RWPE2 (cell line): Measurements from ENCODE around the gene STK39.

Experiments
- ATAC-seq: fragments of 200-7000 bp; cut with Tn5 transposase; 3 replicates; pipeline ENCODE4 v1.9.1; 2021; ENCODE audit warnings: low read depth
- DNase-seq: peaks from one replicate; pipeline ENCODE4 v3.0.0-alpha.2; 2020; ENCODE audit warnings: low spot score
- H3K27ac ChIP-seq: fragments of 450-650 bp; 2 replicates; pipeline ENCODE4 v1.5.1; 2017; ENCODE audit warnings: mild to moderate bottlenecking; ENCODE audit not compliant: poor library complexity, severe bottlenecking
- H3K27me3 ChIP-seq: fragments of 250-450 bp; sonication (Bioruptor Pico); 2 replicates; pipeline ENCODE4 v1.5.1; 2021; ENCODE audit warnings: mild to moderate bottlenecking, moderate library complexity; ENCODE audit not compliant: insufficient read depth, poor library complexity, severe bottlenecking
- H3K36me3 ChIP-seq: fragments of 250-450 bp; sonication (Bioruptor Pico); 2 replicates; pipeline ENCODE4 v1.5.1; 2020; ENCODE audit warnings: low read depth, mild to moderate bottlenecking, moderate library complexity
- H3K4me1 ChIP-seq: fragments of 250-450 bp; sonication (Bioruptor Pico); 2 replicates; pipeline ENCODE4 v1.5.1; 2021; ENCODE audit warnings: mild to moderate bottlenecking, moderate library complexity; ENCODE audit not compliant: insufficient read depth, poor library complexity, severe bottlenecking
- H3K4me3 ChIP-seq: fragments of 250-450 bp; sonication (Bioruptor Pico); 2 replicates; pipeline ENCODE4 v1.5.1; 2021; ENCODE audit warnings: mild to moderate bottlenecking, moderate library complexity; ENCODE audit not compliant: severe bottlenecking
- H3K9me3 ChIP-seq: fragments of 250-450 bp; sonication (Bioruptor Pico); 2 replicates; pipeline ENCODE4 v1.5.1; 2021; ENCODE audit warnings: mild to moderate bottlenecking, moderate library complexity; ENCODE audit not compliant: severe bottlenecking
- TF ChIP-seq, protein P1 (sequence below): fragments of 450-650 bp; IDR thresholded peaks from one replicate; pipeline ENCODE4 v1.5.1; 2017; ENCODE audit warnings: mild to moderate bottlenecking, moderate library complexity; ENCODE audit not compliant: poor library complexity, severe bottlenecking

The STK39 gene

DNA sequence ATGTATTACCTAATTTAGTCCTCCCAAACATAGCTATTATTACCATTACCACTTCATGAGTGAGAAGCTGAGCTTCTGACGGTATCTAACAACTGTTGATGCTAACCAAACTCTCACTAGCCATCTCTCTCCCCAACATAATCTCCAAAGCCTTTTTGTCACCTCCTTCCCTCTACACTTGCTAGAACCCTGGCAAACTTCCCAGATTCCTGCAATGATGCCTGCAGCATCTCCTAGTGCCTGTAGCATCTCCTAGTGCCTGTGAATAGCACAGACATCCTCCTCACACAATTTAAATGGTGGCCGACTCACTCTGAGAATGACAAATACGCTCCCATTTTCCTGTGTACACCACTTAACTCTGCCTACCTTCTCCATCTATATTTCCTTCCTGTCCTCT, 126.7 kb downstream of the STK39 start:
- Histone ChIP-seq H3K36me3 (peaks cover 36% of the 10 kb centered on the region), H3K4me3 (no peak overlapping the region)
- no peak for DNase-seq

DNA sequence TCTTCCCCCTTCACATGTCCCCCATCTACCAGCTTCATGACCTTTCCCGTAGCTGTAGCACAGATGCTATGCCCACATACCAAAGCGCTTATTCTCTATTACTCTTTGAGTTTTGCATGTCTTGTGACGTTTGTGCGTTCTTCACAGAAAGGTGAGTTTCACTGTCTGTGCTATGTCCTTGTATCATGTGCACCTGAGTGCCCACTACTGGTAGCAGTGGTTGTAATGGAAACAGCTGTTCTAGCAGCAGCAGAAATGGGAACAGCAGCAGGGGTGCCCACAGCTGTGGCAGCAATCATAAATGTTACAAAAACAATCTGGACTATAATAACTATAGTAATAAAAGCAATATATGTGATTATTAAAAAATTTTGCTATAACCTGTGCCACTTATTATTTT, 127.1 kb downstream of the STK39 start:
- no peak for ATAC-seq
- TF ChIP-seq, protein P1, sequence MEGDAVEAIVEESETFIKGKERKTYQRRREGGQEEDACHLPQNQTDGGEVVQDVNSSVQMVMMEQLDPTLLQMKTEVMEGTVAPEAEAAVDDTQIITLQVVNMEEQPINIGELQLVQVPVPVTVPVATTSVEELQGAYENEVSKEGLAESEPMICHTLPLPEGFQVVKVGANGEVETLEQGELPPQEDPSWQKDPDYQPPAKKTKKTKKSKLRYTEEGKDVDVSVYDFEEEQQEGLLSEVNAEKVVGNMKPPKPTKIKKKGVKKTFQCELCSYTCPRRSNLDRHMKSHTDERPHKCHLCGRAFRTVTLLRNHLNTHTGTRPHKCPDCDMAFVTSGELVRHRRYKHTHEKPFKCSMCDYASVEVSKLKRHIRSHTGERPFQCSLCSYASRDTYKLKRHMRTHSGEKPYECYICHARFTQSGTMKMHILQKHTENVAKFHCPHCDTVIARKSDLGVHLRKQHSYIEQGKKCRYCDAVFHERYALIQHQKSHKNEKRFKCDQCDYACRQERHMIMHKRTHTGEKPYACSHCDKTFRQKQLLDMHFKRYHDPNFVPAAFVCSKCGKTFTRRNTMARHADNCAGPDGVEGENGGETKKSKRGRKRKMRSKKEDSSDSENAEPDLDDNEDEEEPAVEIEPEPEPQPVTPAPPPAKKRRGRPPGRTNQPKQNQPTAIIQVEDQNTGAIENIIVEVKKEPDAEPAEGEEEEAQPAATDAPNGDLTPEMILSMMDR: no peak
- H3K9me3 ChIP-seq: no peaks in the 10 kb centered on the region
- H3K4me1 ChIP-seq: no peaks in the 10 kb centered on the region
- no peaks in the 10 kb centered on the region for H3K27me3 ChIP-seq
- no peak overlapping the region for H3K27ac ChIP-seq
- peaks cover 36% of the 10 kb centered on the region for H3K36me3 ChIP-seq
- no peak overlapping the region for H3K4me3 ChIP-seq
- DNase-seq: no peak

More for the DNA sequence above, 126.7 kb downstream of the STK39 start:
- no peaks in the 10 kb centered on the region for H3K4me1 ChIP-seq
- no peaks in the 10 kb centered on the region for H3K27me3 ChIP-seq
- no peaks in the 10 kb centered on the region for H3K9me3 ChIP-seq
- no peak for ATAC-seq
- no peak overlapping the region for H3K27ac ChIP-seq
- TF ChIP-seq, protein P1: no peak

DNA sequence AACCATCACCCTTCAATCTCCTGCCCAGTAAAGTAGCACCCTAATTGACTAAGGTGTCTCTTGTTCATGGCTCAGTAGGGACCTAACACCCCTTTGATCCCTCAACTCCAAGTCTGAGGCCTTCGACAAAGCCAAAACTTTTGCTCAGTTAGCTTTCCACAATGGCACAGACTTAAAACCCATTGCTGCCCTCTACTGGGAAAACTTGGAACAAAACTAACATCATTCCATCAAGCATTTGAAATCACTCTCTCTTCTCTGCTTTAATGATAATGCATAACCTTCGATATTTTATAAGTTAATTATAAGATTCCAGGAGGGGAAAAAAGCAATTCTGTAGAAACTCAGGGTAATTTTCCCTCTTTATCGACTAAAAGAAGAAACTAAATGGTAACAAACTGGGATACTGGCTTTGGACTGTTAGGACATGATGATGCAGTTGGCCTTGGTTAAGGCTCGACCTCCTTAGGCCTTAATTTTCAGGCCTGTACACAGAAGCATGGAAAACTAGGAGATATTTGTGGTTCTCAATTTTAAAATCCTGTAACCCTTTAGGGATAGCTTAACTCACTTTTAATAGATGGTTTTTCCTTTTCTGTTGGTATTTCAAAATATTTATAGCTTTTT, 127.8 kb downstream of the STK39 start:
- Histone ChIP-seq H3K27ac (no peak overlapping the region), H3K27me3 (no peaks in the 10 kb centered on the region), H3K4me3 (no peak overlapping the region), H3K4me1 (no peaks in the 10 kb centered on the region), H3K36me3 (peaks cover 34% of the 10 kb centered on the region), H3K9me3 (no peaks in the 10 kb centered on the region)
- TF ChIP-seq, protein P1: peak; percentile 55
- ATAC-seq (peak; percentile 45; the same call in 2 of the 3 replicates), DNase-seq (no peak)

DNA sequence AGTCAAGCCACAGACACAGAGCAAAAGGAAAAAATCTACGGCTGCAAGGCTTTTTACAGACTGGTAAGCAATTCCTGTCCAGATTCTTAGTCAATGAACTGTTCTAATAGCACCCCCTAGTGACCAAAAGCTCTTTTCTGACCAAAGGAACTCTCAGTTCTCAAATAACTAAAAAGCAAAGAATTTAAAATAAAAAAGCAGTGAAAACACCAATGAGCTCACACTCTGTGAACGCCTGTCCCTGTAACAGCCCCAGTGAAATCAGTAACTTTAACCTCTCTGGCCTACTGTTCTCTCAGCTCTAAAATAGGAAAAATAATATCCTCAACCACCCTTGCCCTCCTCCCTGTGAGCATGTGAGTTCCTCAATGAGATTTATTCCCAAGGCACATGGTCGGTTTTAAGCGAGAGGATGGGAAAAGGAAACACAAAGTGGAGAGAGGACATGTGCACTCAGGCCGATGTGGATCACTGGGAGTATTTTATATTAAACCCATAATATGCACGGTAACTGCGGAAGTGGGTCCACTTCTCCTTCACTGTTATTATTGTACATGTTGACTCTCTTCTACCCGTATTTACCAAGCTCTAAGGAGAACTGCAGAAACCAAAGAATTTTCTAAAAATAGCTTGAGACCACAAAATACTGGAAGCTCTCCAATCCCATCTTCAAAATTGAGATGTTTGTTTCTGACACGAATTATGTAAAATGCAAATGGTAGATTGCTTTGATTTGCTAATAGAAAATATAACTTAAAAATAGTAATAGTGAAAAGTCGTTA, 128.5 kb downstream of the STK39 start:
- DNase-seq: no peak
- no peaks in the 10 kb centered on the region for H3K9me3 ChIP-seq
- peak; percentile 33; the same call in 1 of the 3 replicates for ATAC-seq
- H3K4me1 ChIP-seq: no peaks in the 10 kb centered on the region
- peaks cover 37% of the 10 kb centered on the region for H3K36me3 ChIP-seq
- TF ChIP-seq, protein P1: peak; percentile 44
- H3K27ac ChIP-seq: no peak overlapping the region
- no peak overlapping the region for H3K4me3 ChIP-seq
- H3K27me3 ChIP-seq: no peaks in the 10 kb centered on the region

DNA sequence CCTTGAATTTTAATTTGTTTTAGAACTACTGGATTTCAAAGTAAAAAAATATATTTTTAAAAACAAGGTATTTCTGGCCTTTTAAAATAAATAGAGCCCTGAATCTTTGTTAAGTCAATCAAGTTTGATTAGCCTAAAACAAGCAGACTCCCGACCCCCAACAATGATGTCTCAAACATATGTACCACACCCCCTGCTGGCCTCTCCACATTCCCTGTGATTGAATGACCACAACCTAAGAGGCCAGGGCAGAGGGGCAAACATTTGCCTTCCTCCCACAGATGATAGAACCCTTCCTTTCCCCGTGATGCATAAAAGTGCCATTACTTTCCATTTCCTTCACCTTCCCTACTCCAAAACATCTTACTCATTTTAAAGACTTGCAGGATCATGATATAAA, 130.9 kb downstream of the STK39 start:
- DNase-seq: no peak

More for the DNA sequence above, 130.9 kb downstream of the STK39 start:
- Histone ChIP-seq H3K4me3 (no peak overlapping the region), H3K36me3 (peaks cover 29% of the 10 kb centered on the region), H3K4me1 (no peaks in the 10 kb centered on the region), H3K27ac (no peak overlapping the region), H3K27me3 (no peaks in the 10 kb centered on the region), H3K9me3 (no peaks in the 10 kb centered on the region)
- no peak for ATAC-seq
- TF ChIP-seq, protein P1: no peak
